ENCODE results near the gene ARID4B.

DNA sequence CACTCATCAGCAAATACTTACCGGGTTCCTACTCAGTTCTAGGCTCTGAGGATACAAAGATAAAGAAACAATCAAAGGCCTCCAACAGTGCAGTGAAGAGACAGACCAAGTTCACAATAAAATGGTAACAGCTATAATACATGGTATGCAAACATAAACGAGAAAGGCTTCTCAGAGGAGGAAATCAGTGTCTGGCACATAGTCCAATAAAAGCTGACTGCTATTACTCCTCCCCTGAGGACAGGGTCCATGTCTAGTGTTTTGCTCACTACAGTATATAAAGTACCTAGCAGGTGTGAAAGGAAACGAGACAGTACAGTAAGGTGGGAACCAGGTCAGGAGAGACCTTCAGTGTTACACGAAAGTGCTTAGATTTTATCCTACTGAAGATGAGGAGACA lies 171.2 kb downstream of the ARID4B start:
- TF ChIP-seq, protein P1, sequence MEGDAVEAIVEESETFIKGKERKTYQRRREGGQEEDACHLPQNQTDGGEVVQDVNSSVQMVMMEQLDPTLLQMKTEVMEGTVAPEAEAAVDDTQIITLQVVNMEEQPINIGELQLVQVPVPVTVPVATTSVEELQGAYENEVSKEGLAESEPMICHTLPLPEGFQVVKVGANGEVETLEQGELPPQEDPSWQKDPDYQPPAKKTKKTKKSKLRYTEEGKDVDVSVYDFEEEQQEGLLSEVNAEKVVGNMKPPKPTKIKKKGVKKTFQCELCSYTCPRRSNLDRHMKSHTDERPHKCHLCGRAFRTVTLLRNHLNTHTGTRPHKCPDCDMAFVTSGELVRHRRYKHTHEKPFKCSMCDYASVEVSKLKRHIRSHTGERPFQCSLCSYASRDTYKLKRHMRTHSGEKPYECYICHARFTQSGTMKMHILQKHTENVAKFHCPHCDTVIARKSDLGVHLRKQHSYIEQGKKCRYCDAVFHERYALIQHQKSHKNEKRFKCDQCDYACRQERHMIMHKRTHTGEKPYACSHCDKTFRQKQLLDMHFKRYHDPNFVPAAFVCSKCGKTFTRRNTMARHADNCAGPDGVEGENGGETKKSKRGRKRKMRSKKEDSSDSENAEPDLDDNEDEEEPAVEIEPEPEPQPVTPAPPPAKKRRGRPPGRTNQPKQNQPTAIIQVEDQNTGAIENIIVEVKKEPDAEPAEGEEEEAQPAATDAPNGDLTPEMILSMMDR (IDR thresholded peaks at IDR 0.05; ENCODE audit: extremely low read depth in 1 of 2, insufficient read depth in 1 of 2, low read depth in 1 of 2, low read length in 2 of 2) = no peak
- TF ChIP-seq POLR2A (IDR thresholded peaks at IDR 0.05; ENCODE audit: low read depth, low read length) = no peak
- no peak for TF ChIP-seq MYC (IDR thresholded peaks at IDR 0.05; ENCODE audit: low read depth, low read length)
- TF ChIP-seq EZH2 (IDR thresholded peaks at IDR 0.05; ENCODE audit: borderline replicate concordance, low read depth, low read length, severe bottlenecking) = no peak
